ENCODE measurements around the gene TLR7.
A peak's percentile ranks its signal among the peaks of the same experiment; 100 is the strongest.

Gene TLR7

GRCh38 chrX:12866451-12867377 is at the start of gene TLR7:
TSS of gene TLR7 (plus strand) at chrX:12867072. CDS start at chrX:12867579, 507 bp downstream.
- no peak for DNase-seq (ENCODE audit: low spot score)

GRCh38 chrX:12817528-12817927 is 49.3 kb upstream of the TLR7 start:
- no peak for DNase-seq (ENCODE audit: low spot score)

- DNase-seq (ENCODE audit: low spot score) = no peak
Observed at GRCh38 chrX:12819222-12819621, 47.6 kb upstream of the TLR7 start.

- no peak for DNase-seq (ENCODE audit: low spot score)
Observed at GRCh38 chrX:12820737-12821136, 46.1 kb upstream of the TLR7 start.

GRCh38 chrX:12824944-12825343 is 41.9 kb upstream of the TLR7 start:
- DNase-seq (ENCODE audit: low spot score) = no peak

- DNase-seq (ENCODE audit: low spot score) = no peak
Observed at GRCh38 chrX:12825801-12826200, 41.1 kb upstream of the TLR7 start.

- DNase-seq (ENCODE audit: low spot score) = no peak
Observed at GRCh38 chrX:12843061-12843667, 23.7 kb upstream of the TLR7 start.

GRCh38 chrX:12843668-12844279 is 23.1 kb upstream of the TLR7 start:
- DNase-seq (ENCODE audit: low spot score) = no peak

GRCh38 chrX:12844319-12844718 is 22.6 kb upstream of the TLR7 start:
- no peak for DNase-seq (ENCODE audit: low spot score)

- DNase-seq (ENCODE audit: low spot score) = no peak
Observed at GRCh38 chrX:12865359-12865758, 1.5 kb upstream of the TLR7 start.

- DNase-seq (ENCODE audit: low spot score) = no peak
Observed at GRCh38 chrX:12867685-12868084, 813 bp downstream of the TLR7 start.

GRCh38 chrX:12868747-12869146 is 1.9 kb downstream of the TLR7 start:
- no peak for DNase-seq (ENCODE audit: low spot score)

GRCh38 chrX:12871257-12871656 is 4.4 kb downstream of the TLR7 start:
- DNase-seq (ENCODE audit: low spot score) = no peak

- DNase-seq (ENCODE audit: low spot score) = no peak
Observed at GRCh38 chrX:12872741-12873140, 5.9 kb downstream of the TLR7 start.

GRCh38 chrX:12874581-12874980 is 7.7 kb downstream of the TLR7 start:
- no peak for DNase-seq (ENCODE audit: low spot score)

GRCh38 chrX:12877386-12877785 is 10.5 kb downstream of the TLR7 start:
- no peak for DNase-seq (ENCODE audit: low spot score)

GRCh38 chrX:12878536-12878935 is 11.7 kb downstream of the TLR7 start:
- no peak for DNase-seq (ENCODE audit: low spot score)

- no peak for DNase-seq (ENCODE audit: low spot score)
Observed at GRCh38 chrX:12881914-12882313, 15.0 kb downstream of the TLR7 start.

- no peak for DNase-seq (ENCODE audit: low spot score)
Observed at GRCh38 chrX:12885508-12885907, 18.6 kb downstream of the TLR7 start.

- no peak for DNase-seq (ENCODE audit: low spot score)
Observed at GRCh38 chrX:12886545-12886944, 19.7 kb downstream of the TLR7 start.

- no peak for DNase-seq (ENCODE audit: low spot score)
Observed at GRCh38 chrX:12887141-12887540, 20.3 kb downstream of the TLR7 start.

- no peak for DNase-seq (ENCODE audit: low spot score)
Observed at GRCh38 chrX:12887767-12888166, 20.9 kb downstream of the TLR7 start.

- peak; percentile 1 for DNase-seq (ENCODE audit: low spot score)
Observed at GRCh38 chrX:12890467-12890866, 23.6 kb downstream of the TLR7 start.

All from CD4-positive, alpha-beta T cell treated with Interleukin-2 at 100 ng/mL for 4 hours (primary cell).